ENCODE results near the gene CCDC39. TPM values are rescaled to one million over a fixed set of nuclear protein-coding genes. Genes with fewer than 3 reads are reported as not detected.
A peak's percentile ranks its signal among the peaks of the same experiment; 100 is the strongest.

Gene CCDC39
- total and polyA plus RNA-seq, 2 of the 8 experiments (the other 6 are each of a cell fraction or from before 2014, with no cell fraction given), result 0.12 to 0.80 TPM

DNA sequence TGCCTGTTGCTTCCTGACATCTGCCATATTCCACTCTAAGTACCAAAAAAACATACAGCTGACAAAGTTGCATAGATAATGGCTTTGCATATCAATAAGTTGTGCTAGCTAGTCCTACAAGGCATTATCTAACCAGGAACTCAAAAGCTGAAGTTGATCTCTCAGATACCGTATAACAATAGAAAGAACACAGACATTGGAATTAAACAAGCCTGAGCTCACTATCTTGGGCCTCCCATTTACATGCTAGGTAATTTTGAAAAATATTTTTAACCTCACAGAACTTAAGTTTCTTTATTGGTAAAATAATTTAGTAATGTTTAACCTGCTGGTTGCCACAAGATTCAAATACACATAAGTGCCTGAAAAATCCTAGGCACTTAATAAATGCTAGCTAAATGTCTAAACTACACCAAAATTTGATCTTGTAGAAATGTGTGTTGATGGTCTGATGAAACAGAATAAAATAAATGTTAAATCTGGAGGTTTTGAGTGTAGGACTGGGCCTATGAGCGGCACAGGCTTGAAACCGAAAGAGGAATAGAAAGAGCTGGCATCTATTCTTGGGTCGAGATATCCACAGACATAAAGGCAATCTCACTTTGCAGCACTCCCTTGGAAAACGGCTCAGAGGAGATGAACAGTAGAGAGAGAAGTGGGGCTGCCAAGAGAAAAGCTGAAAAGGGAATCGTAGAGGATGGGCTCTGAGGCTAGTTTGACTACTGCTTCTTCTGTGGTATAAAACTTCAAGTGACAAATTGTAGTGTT, 107.3 kb downstream of the CCDC39 start:
- Histone ChIP-seq H3K23ac (ENCODE audit: insufficient read length) (no peak overlapping the region), H3K4ac (replicated peaks; ENCODE audit: insufficient read length, low read depth, low read length) (no peak overlapping the region), H2BK20ac (ENCODE audit: low read length) (no peak overlapping the region), H4K91ac (replicated peaks; ENCODE audit: insufficient read length, low read length) (no peak overlapping the region), H3K14ac (ENCODE audit: insufficient read length) (no peak overlapping the region), H4K5ac (ENCODE audit: insufficient read length, low read depth, low read length) (no peak overlapping the region), H3K27me3 (replicated peaks in 1 of 4; ENCODE audit: control insufficient read depth in 3 of 4, extremely low read depth in 1 of 4, insufficient read depth in 3 of 4, low read length in 3 of 4) (no peaks in the 10 kb centered on the region), H3K4me1 (replicated peaks in 1 of 4; ENCODE audit: control insufficient read depth in 3 of 4, insufficient read depth in 4 of 4, low read length in 3 of 4) (peaks cover 0 to 3% (median 0%) of the 10 kb centered on the region in 4 experiments; a peak in 1 of 7 replicates), H4K20me1 (replicated peaks in 1 of 2; ENCODE audit: control insufficient read depth in 1 of 2, insufficient read depth in 2 of 2, low read length in 2 of 2) (no peaks in the 10 kb centered on the region), H3K79me1 (ENCODE audit: low read depth, low read length) (no peaks in the 10 kb centered on the region), H3K4me2 (ENCODE audit: insufficient read depth in 1 of 2, low read depth in 2 of 2, low read length in 2 of 2) (no peak overlapping the region), H2BK12ac (ENCODE audit: low read depth, low read length) (no peak overlapping the region), H3K9ac (replicated peaks in 1 of 4; ENCODE audit: extremely low read depth in 1 of 4, low read depth in 3 of 4, low read length in 3 of 4) (peak overlapping the region in 1 of 4 experiments; percentile 49; a peak in 1 of 7 replicates), H2BK120ac (replicated peaks; ENCODE audit: low read depth, low read length) (no peak overlapping the region), H3K56ac (replicated peaks; ENCODE audit: insufficient read length, low read depth, low read length) (no peak overlapping the region), H2AFZ (ENCODE audit: low read length) (no peak overlapping the region), H2BK15ac (ENCODE audit: low read length) (no peak overlapping the region), H3K4me3 (ENCODE audit: extremely low read depth in 1 of 4, insufficient read depth in 2 of 4, low read depth in 3 of 4, low read length in 4 of 4) (no peak overlapping the region), H3K27ac (ENCODE audit: low read depth, low read length) (no peak overlapping the region), H3K18ac (ENCODE audit: extremely low read depth, low read length) (no peak overlapping the region), H4K8ac (ENCODE audit: extremely low read depth, insufficient read depth, low read length) (no peak overlapping the region), H3K23me2 (ENCODE audit: low read depth, low read length) (no peaks in the 10 kb centered on the region; the same call in 1 of the 2 replicates), H3K9me3 (ENCODE audit: insufficient read depth in 2 of 2, low read depth in 1 of 2, low read length in 1 of 2) (no peaks in the 10 kb centered on the region), H2BK5ac (ENCODE audit: low read depth, low read length) (no peak overlapping the region), H3K36me3 (ENCODE audit: control insufficient read depth in 2 of 4, insufficient read depth in 4 of 4, low read length in 3 of 4) (no peaks in the 10 kb centered on the region), H2AK5ac (ENCODE audit: low read depth, low read length) (no peak overlapping the region), H3K79me2 (ENCODE audit: control insufficient read depth in 1 of 2, insufficient read depth in 2 of 2, low read length in 2 of 2) (no peaks in the 10 kb centered on the region)
- CTCF ChIA-PET (ENCODE audit: partially characterized antibody), result interaction anchor here (0.7 kb wide), 1 partner anchor 950 kb away, joined by 3 read pairs; no protein-coding TSS in a partner anchor
- POLR2A ChIA-PET (ENCODE audit: partially characterized antibody), result no interaction called here
- TF ChIP-seq, protein P1, sequence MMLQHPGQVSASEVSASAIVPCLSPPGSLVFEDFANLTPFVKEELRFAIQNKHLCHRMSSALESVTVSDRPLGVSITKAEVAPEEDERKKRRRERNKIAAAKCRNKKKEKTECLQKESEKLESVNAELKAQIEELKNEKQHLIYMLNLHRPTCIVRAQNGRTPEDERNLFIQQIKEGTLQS (IDR thresholded peaks at IDR 0.05; ENCODE audit: insufficient read depth, low read depth, low read length), result no peak
- TF ChIP-seq GTF2F1 (IDR thresholded peaks at IDR 0.05; ENCODE audit: borderline replicate concordance, low read depth, low read length) (no peak), CTBP2 (IDR thresholded peaks at IDR 0.05; ENCODE audit: borderline replicate concordance, insufficient read depth, insufficient read length, low read length) (no peak)
- DNase-seq (ENCODE audit: low read depth in 1 of 2, low spot score in 2 of 2) (no peak), FAIRE-seq (no peak)
- 85% methylated on average over 6 of the region's 6 CpGs; no CpG with 5 or more reads in 1 of the 2 experiments for WGBS, 2 experiments (ENCODE audit: extremely low coverage in 1 of 2, insufficient coverage in 1 of 2, insufficient read length in 1 of 2, insufficient replicate concordance in 2 of 2, low coverage in 1 of 2, low lambda C conversion rate in 2 of 2, missing lambda C conversion rate in 1 of 2)
